ENCODE results near the gene SLIT1.

SLIT1 gene

GRCh38 chr10:97127509-97127908, 58.2 kb downstream of the SLIT1 start:
- no peaks in the 10 kb centered on the region for H3K9me3 ChIP-seq (ENCODE audit: severe bottlenecking)
- H3K36me3 ChIP-seq, result peaks cover 3% of the 10 kb centered on the region; the same call in 1 of the 2 replicates
- no peak for DNase-seq
- H3K27ac ChIP-seq, result no peak overlapping the region
- H3K4me3 ChIP-seq (ENCODE audit: low read depth, low read length), result no peak overlapping the region
- no peaks in the 10 kb centered on the region for H3K27me3 ChIP-seq (ENCODE audit: insufficient read depth, low read depth, severe bottlenecking)
- TF ChIP-seq, protein P1, sequence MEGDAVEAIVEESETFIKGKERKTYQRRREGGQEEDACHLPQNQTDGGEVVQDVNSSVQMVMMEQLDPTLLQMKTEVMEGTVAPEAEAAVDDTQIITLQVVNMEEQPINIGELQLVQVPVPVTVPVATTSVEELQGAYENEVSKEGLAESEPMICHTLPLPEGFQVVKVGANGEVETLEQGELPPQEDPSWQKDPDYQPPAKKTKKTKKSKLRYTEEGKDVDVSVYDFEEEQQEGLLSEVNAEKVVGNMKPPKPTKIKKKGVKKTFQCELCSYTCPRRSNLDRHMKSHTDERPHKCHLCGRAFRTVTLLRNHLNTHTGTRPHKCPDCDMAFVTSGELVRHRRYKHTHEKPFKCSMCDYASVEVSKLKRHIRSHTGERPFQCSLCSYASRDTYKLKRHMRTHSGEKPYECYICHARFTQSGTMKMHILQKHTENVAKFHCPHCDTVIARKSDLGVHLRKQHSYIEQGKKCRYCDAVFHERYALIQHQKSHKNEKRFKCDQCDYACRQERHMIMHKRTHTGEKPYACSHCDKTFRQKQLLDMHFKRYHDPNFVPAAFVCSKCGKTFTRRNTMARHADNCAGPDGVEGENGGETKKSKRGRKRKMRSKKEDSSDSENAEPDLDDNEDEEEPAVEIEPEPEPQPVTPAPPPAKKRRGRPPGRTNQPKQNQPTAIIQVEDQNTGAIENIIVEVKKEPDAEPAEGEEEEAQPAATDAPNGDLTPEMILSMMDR (IDR thresholded peaks at IDR 0.05; ENCODE audit: low read depth, low read length), result no peak

DNA sequence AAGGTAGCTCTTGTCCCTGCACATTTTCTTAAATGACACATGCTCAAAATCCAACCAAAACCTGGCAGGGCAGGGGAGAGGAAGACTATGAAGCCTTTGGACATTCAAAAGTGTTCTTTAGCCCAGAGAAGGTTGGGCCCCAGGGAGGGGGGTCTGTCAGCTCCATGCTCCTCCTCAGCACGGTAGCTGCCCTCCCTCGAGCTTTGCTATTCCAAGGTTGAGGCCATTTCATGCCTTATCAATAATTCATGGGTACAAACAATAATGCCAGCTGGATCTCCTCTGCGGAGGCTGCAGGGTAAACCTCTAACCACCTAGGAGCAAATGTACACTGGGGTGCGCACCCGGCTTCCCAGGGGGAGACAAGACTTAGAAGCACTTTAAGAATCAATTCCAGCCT, 61.5 kb downstream of the SLIT1 start:
- H3K4me3 ChIP-seq (ENCODE audit: low read depth, low read length), result no peak overlapping the region
- no peak for DNase-seq
- H3K9me3 ChIP-seq (ENCODE audit: severe bottlenecking), result no peaks in the 10 kb centered on the region
- H3K27ac ChIP-seq, result no peak overlapping the region
- H3K36me3 ChIP-seq, result peaks cover 3% of the 10 kb centered on the region; the same call in 1 of the 2 replicates
- H3K27me3 ChIP-seq (ENCODE audit: insufficient read depth, low read depth, severe bottlenecking), result no peaks in the 10 kb centered on the region
- TF ChIP-seq, protein P1 (IDR thresholded peaks at IDR 0.05; ENCODE audit: low read depth, low read length), result no peak

GRCh38 chr10:97123765-97124164, 62.0 kb downstream of the SLIT1 start:
- Histone ChIP-seq H3K4me3 (ENCODE audit: low read depth, low read length) (no peak overlapping the region), H3K27ac (no peak overlapping the region), H3K27me3 (ENCODE audit: insufficient read depth, low read depth, severe bottlenecking) (no peaks in the 10 kb centered on the region), H3K9me3 (ENCODE audit: severe bottlenecking) (no peaks in the 10 kb centered on the region), H3K36me3 (peaks cover 3% of the 10 kb centered on the region; the same call in 1 of the 2 replicates)
- no peak for DNase-seq
- TF ChIP-seq, protein P1 (IDR thresholded peaks at IDR 0.05; ENCODE audit: low read depth, low read length), result no peak

DNA sequence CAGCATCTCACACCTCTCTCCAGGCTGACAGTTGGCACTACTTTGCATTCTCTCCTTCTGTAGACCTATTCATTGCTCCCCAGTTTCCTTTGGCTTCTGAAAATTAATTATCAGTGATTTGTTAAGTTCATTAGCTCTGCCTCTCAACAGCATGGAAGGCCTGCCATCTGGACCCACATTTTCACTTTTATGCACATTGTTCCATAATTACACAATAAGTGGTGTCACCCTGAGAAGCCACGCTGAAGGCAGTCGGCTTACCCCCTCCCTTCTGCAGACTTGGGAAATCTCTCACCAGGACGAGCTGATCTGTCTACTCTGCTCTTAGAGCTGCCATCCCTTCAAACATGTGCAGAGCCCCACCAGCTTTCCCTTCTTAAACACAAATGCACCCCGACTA, 64.7 kb downstream of the SLIT1 start:
- Histone ChIP-seq H3K9me3 (ENCODE audit: severe bottlenecking) (no peaks in the 10 kb centered on the region), H3K4me3 (ENCODE audit: low read depth, low read length) (no peak overlapping the region), H3K36me3 (no peaks in the 10 kb centered on the region; the same call in 1 of the 2 replicates), H3K27me3 (ENCODE audit: insufficient read depth, low read depth, severe bottlenecking) (no peaks in the 10 kb centered on the region), H3K27ac (no peak overlapping the region)
- TF ChIP-seq, protein P1 (IDR thresholded peaks at IDR 0.05; ENCODE audit: low read depth, low read length), result no peak
- peak; percentile 26 for DNase-seq

DNA sequence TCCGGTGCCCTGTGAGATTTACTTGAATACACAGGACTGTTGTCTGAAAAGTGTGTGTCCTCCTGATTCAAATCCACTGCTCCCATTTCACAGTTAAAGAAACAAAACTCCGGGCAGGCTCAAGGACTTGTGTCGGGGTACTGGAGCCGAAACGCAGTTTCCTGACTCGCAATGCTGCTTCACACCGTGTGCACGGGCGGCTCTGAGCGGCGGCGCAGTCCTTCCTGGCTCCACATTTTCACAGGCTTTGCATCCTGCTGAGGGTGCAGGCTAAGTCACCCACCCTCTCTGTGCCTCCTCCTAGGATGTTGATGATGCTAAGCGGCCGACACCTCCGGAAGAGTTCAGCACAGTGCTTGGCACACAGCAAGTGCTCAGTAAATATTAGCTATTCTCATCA, 65.4 kb downstream of the SLIT1 start:
- no peak for DNase-seq
- H3K27ac ChIP-seq, result no peak overlapping the region
- no peaks in the 10 kb centered on the region; the same call in 1 of the 2 replicates for H3K36me3 ChIP-seq
- H3K4me3 ChIP-seq (ENCODE audit: low read depth, low read length), result no peak overlapping the region
- TF ChIP-seq, protein P1 (IDR thresholded peaks at IDR 0.05; ENCODE audit: low read depth, low read length), result no peak
- H3K9me3 ChIP-seq (ENCODE audit: severe bottlenecking), result no peaks in the 10 kb centered on the region
- no peaks in the 10 kb centered on the region for H3K27me3 ChIP-seq (ENCODE audit: insufficient read depth, low read depth, severe bottlenecking)

DNA sequence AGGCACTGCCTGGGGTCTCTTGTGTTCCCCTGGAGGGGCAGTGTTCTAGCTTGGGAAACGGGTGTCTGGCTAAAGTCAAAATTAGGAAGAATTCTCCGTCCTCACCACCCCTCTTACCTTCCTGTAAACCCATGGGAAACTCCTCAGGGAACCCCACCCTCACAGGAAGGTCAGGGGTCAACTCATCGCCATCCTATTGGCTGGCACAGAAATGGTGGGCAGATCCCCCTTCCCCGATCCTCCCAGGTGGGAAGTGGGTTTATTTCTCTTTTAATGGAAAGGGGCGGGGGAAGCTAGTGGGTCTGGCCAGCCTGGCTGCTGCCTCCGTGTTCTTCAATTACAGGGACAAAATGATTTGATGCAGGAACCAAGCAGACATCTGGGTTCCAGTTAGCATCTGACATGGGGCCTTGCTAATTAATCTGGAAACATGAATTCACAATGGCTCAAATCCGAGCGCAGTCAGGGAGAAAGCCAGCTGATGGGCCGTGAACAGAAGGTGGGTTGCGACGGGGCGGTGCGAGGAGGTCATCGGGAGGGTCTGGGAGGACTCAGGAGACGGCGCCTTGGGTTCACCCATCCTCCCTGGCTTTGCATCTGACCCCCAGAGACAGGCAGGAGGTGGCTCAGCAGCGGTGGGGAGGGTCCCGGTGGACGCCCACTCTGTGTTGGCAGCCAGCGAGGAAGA, 66.6 kb downstream of the SLIT1 start:
- DNase-seq, result no peak
- H3K4me3 ChIP-seq (ENCODE audit: low read depth, low read length), result no peak overlapping the region
- TF ChIP-seq, protein P1 (IDR thresholded peaks at IDR 0.05; ENCODE audit: low read depth, low read length), result no peak
- no peaks in the 10 kb centered on the region; the same call in 1 of the 2 replicates for H3K36me3 ChIP-seq
- no peaks in the 10 kb centered on the region for H3K27me3 ChIP-seq (ENCODE audit: insufficient read depth, low read depth, severe bottlenecking)
- no peaks in the 10 kb centered on the region for H3K9me3 ChIP-seq (ENCODE audit: severe bottlenecking)
- no peak overlapping the region for H3K27ac ChIP-seq

Data from WERI-Rb-1 (cell line).